Measurements from ENCODE around the gene C11orf54. TPM values are rescaled to one million over a fixed set of nuclear protein-coding genes. Genes with fewer than 3 reads are reported as not detected.

C11orf54 gene
- total and polyA plus RNA-seq, 10 of the 15 experiments (the other 5 are each of a cell fraction or from before 2014, with no cell fraction given), result 15.1 to 32.3 (median 26.8) TPM

DNA sequence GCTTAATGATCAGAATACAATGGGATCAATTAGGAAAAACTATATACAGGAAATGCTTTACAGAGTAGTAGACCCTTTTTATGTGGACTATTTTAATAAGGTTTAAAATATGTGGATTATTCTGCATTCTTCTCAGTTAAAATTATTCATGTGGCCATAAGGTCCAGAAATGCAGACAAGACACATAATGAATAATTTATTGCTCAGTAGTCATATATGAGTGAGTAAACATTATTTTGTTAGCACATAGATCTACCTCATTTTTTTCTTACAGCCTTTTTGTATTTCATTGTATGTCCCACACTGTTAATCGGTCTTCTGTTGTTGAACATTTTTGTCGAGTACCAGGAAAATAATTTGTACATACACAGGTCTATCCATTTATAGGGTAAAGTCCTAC lies 63.4 kb downstream of the C11orf54 start:
- RAD21 ChIA-PET (ENCODE audit: unreplicated experiment), result no interaction called here
- no peak for FAIRE-seq
- CTCF ChIA-PET, result no interaction called here
- H3K4me2 ChIP-seq (ENCODE audit: control insufficient read depth, insufficient read depth), result no peak overlapping the region
- no peak overlapping the region for H3K4me3 ChIP-seq
- no peaks in the 10 kb centered on the region for H4K20me1 ChIP-seq (ENCODE audit: control insufficient read depth, insufficient read depth)
- ATAC-seq, result no peak
- TF ChIP-seq, protein P1, sequence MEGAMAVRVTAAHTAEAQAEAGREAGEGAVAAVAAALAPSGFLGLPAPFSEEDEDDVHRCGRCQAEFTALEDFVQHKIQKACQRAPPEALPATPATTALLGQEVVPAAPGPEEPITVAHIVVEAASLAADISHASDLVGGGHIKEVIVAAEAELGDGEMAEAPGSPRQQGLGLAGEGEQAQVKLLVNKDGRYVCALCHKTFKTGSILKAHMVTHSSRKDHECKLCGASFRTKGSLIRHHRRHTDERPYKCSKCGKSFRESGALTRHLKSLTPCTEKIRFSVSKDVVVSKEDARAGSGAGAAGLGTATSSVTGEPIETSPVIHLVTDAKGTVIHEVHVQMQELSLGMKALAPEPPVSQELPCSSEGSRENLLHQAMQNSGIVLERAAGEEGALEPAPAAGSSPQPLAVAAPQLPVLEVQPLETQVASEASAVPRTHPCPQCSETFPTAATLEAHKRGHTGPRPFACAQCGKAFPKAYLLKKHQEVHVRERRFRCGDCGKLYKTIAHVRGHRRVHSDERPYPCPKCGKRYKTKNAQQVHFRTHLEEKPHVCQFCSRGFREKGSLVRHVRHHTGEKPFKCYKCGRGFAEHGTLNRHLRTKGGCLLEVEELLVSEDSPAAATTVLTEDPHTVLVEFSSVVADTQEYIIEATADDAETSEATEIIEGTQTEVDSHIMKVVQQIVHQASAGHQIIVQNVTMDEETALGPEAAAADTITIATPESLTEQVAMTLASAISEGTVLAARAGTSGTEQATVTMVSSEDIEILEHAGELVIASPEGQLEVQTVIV (IDR thresholded peaks at IDR 0.05; ENCODE audit: borderline replicate concordance, partially characterized antibody), result no peak
- no peak for TF ChIP-seq NR2F1 (conservative IDR thresholded peaks at IDR 0.05)
- no peak for TF ChIP-seq ATF3 (IDR thresholded peaks at IDR 0.05; ENCODE audit: borderline replicate concordance, extremely low read depth, low read depth, low read length)
- no peak for TF ChIP-seq RCOR1 (conservative IDR thresholded peaks at IDR 0.05; ENCODE audit: low read depth, low read length)
- TF ChIP-seq, protein P2, sequence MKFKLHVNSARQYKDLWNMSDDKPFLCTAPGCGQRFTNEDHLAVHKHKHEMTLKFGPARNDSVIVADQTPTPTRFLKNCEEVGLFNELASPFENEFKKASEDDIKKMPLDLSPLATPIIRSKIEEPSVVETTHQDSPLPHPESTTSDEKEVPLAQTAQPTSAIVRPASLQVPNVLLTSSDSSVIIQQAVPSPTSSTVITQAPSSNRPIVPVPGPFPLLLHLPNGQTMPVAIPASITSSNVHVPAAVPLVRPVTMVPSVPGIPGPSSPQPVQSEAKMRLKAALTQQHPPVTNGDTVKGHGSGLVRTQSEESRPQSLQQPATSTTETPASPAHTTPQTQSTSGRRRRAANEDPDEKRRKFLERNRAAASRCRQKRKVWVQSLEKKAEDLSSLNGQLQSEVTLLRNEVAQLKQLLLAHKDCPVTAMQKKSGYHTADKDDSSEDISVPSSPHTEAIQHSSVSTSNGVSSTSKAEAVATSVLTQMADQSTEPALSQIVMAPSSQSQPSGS (IDR thresholded peaks at IDR 0.05; ENCODE audit: low read length), result no peak
- no peak for TF ChIP-seq YY1 (IDR thresholded peaks at IDR 0.05; ENCODE audit: low read depth, low read length)
- TF ChIP-seq RFX5 (IDR thresholded peaks at IDR 0.05; ENCODE audit: low read depth, low read length), result no peak
- TF ChIP-seq TARDBP (IDR thresholded peaks at IDR 0.05; ENCODE audit: borderline replicate concordance), result no peak
- no peak for TF ChIP-seq MEF2A (IDR thresholded peaks at IDR 0.05; ENCODE audit: insufficient read depth, low read depth, low read length)
- no peak for TF ChIP-seq ATF7 (IDR thresholded peaks at IDR 0.05; ENCODE audit: low read depth)
- TF ChIP-seq, protein P3, sequence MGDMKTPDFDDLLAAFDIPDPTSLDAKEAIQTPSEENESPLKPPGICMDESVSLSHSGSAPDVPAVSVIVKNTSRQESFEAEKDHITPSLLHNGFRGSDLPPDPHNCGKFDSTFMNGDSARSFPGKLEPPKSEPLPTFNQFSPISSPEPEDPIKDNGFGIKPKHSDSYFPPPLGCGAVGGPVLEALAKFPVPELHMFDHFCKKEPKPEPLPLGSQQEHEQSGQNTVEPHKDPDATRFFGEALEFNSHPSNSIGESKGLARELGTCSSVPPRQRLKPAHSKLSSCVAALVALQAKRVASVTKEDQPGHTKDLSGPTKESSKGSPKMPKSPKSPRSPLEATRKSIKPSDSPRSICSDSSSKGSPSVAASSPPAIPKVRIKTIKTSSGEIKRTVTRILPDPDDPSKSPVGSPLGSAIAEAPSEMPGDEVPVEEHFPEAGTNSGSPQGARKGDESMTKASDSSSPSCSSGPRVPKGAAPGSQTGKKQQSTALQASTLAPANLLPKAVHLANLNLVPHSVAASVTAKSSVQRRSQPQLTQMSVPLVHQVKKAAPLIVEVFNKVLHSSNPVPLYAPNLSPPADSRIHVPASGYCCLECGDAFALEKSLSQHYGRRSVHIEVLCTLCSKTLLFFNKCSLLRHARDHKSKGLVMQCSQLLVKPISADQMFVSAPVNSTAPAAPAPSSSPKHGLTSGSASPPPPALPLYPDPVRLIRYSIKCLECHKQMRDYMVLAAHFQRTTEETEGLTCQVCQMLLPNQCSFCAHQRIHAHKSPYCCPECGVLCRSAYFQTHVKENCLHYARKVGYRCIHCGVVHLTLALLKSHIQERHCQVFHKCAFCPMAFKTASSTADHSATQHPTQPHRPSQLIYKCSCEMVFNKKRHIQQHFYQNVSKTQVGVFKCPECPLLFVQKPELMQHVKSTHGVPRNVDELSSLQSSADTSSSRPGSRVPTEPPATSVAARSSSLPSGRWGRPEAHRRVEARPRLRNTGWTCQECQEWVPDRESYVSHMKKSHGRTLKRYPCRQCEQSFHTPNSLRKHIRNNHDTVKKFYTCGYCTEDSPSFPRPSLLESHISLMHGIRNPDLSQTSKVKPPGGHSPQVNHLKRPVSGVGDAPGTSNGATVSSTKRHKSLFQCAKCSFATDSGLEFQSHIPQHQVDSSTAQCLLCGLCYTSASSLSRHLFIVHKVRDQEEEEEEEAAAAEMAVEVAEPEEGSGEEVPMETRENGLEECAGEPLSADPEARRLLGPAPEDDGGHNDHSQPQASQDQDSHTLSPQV (IDR thresholded peaks at IDR 0.05), result no peak
- SMC1A ChIA-PET (ENCODE audit: uncharacterized antibody, unreplicated experiment), result no interaction called here
- H3K4me1 ChIP-seq (ENCODE audit: control insufficient read depth, insufficient read depth, low read length), result no peaks in the 10 kb centered on the region
- DNase-seq (ENCODE audit: low read depth, low spot score), result no peak
- peaks cover 10 to 40% of the 10 kb centered on the region in 2 experiments for H3K36me3 ChIP-seq (ENCODE audit: control insufficient read depth in 2 of 2, insufficient read depth in 2 of 2, low read length in 1 of 2)
- no peak overlapping the region for H3K27ac ChIP-seq (ENCODE audit: control insufficient read depth, insufficient read depth)
- H3K9me3 ChIP-seq (replicated peaks; ENCODE audit: control insufficient read depth, insufficient read depth, low read length), result no peaks in the 10 kb centered on the region
- intact Hi-C loops (cut with micrococcal nuclease; ENCODE audit: unreplicated experiment) (no loop called here), in situ Hi-C loops (cut with MboI) (no loop called here)
- no peak overlapping the region for H3K9ac ChIP-seq (ENCODE audit: control insufficient read depth, insufficient read depth, low read length)
- BruUV-seq (replicated peaks), result TSS peak; percentile 11
- 100% methylated on average over 2 of the region's 2 CpGs for WGBS (ENCODE audit: insufficient coverage, insufficient replicate concordance, low lambda C conversion rate, missing lambda C conversion rate)
- POLR2A ChIA-PET, result no interaction called here
- no peaks in the 10 kb centered on the region for H3K27me3 ChIP-seq (replicated peaks in 1 of 2; ENCODE audit: control insufficient read depth in 2 of 2, insufficient read depth in 2 of 2, low read length in 1 of 2)
- H3K79me2 ChIP-seq (ENCODE audit: control insufficient read depth, insufficient read depth, low read length), result no peaks in the 10 kb centered on the region
- no peak overlapping the region for H2AFZ ChIP-seq (ENCODE audit: control insufficient read depth, low read depth, low read length)
